Measurements from ENCODE around the gene MTAP. TPM values are rescaled to one million over a fixed set of nuclear protein-coding genes. Genes with fewer than 3 reads are reported as not detected.

Gene MTAP
- total and polyA plus RNA-seq, 4 donors = 8.6 to 17.7 (median 12.6) TPM

GRCh38 chr9:21801683-21802417, 586 bp upstream of the MTAP start:
- Histone ChIP-seq H3K9me3 (ENCODE audit: control insufficient read depth in 4 of 4, low read length in 3 of 4) (no peaks in the 10 kb centered on the region), H3K4me1 (ENCODE audit: control insufficient read depth in 4 of 4, insufficient read depth in 4 of 4, low read length in 3 of 4) (peaks cover 0 to 21% (median 7%) of the 10 kb centered on the region in 4 donors), H3K9ac (ENCODE audit: low read depth in 1 of 2, low read length in 2 of 2) (peak overlapping the region; percentile 4 to 23), H3K27me3 (ENCODE audit: control insufficient read depth in 4 of 4, insufficient read depth in 4 of 4, low read length in 3 of 4) (peaks cover 0 to 6% (median 0%) of the 10 kb centered on the region in 4 donors), H3K4me3 (ENCODE audit: low read depth in 1 of 3, low read length in 3 of 3) (peak overlapping the region; percentile 84 to 96 (median 95)), H3K36me3 (ENCODE audit: control insufficient read depth in 4 of 4, insufficient read depth in 3 of 4, low read depth in 1 of 4, low read length in 3 of 4) (no peaks in the 10 kb centered on the region), H3K27ac (ENCODE audit: low read depth in 1 of 2, low read length in 2 of 2) (peak overlapping the region; percentile 68 to 95)
- DNase-seq (ENCODE audit: low spot score) = peak; percentile 43
- WGBS = 10% methylated on average over 37 of the region's 37 CpGs
- TF ChIP-seq YY1 (IDR thresholded peaks at IDR 0.05) (peak; percentile 72), FOXA1 (IDR thresholded peaks at IDR 0.05) (no peak), ZBTB33 (IDR thresholded peaks at IDR 0.05) (peak; percentile 97), SP1 (IDR thresholded peaks at IDR 0.05) (peak; percentile 56), RAD21 (IDR thresholded peaks at IDR 0.05) (peak in 1 of 2 donors; percentile 11), ATF3 (IDR thresholded peaks at IDR 0.05) (no peak)

GRCh38 chr9:21803649-21804048, 1.2 kb downstream of the MTAP start:
- 41% methylated on average over 10 of the region's 10 CpGs for WGBS
- no peak for DNase-seq (ENCODE audit: low spot score)
- TF ChIP-seq TAF1 (conservative IDR thresholded peaks at IDR 0.05) = no peak
- TF ChIP-seq SP1 (IDR thresholded peaks at IDR 0.05) = no peak
- TF ChIP-seq FOXA1 (IDR thresholded peaks at IDR 0.05) = no peak
- TF ChIP-seq JUND (IDR thresholded peaks at IDR 0.05) = no peak
- no peak for TF ChIP-seq ZBTB33 (IDR thresholded peaks at IDR 0.05)
- TF ChIP-seq ATF3 (IDR thresholded peaks at IDR 0.05) = no peak
- Histone ChIP-seq H3K9me3 (ENCODE audit: control insufficient read depth in 4 of 4, low read length in 3 of 4) (no peaks in the 10 kb centered on the region), H3K4me3 (ENCODE audit: low read depth in 1 of 3, low read length in 3 of 3) (peak overlapping the region; percentile 84 to 96 (median 95)), H3K36me3 (ENCODE audit: control insufficient read depth in 4 of 4, insufficient read depth in 3 of 4, low read depth in 1 of 4, low read length in 3 of 4) (no peaks in the 10 kb centered on the region), H3K9ac (ENCODE audit: low read depth in 1 of 2, low read length in 2 of 2) (peak overlapping the region; percentile 72 to 82), H3K27ac (ENCODE audit: low read depth in 1 of 2, low read length in 2 of 2) (peak overlapping the region; percentile 68 to 95), H3K4me1 (ENCODE audit: control insufficient read depth in 4 of 4, insufficient read depth in 4 of 4, low read length in 3 of 4) (peaks cover 0 to 21% (median 7%) of the 10 kb centered on the region in 4 donors), H3K27me3 (ENCODE audit: control insufficient read depth in 4 of 4, insufficient read depth in 4 of 4, low read length in 3 of 4) (no peaks in the 10 kb centered on the region)

- Histone ChIP-seq H3K9ac (ENCODE audit: low read depth in 1 of 2, low read length in 2 of 2) (no peak overlapping the region), H3K4me3 (ENCODE audit: low read depth in 1 of 3, low read length in 3 of 3) (no peak overlapping the region), H3K9me3 (ENCODE audit: control insufficient read depth in 4 of 4, low read length in 3 of 4) (no peaks in the 10 kb centered on the region), H3K36me3 (ENCODE audit: control insufficient read depth in 4 of 4, insufficient read depth in 3 of 4, low read depth in 1 of 4, low read length in 3 of 4) (peaks cover 0 to 3% (median 0%) of the 10 kb centered on the region in 4 donors), H3K4me1 (ENCODE audit: control insufficient read depth in 4 of 4, insufficient read depth in 4 of 4, low read length in 3 of 4) (peaks cover 0 to 21% (median 7%) of the 10 kb centered on the region in 4 donors), H3K27ac (ENCODE audit: low read depth in 1 of 2, low read length in 2 of 2) (no peak overlapping the region), H3K27me3 (ENCODE audit: control insufficient read depth in 4 of 4, insufficient read depth in 4 of 4, low read length in 3 of 4) (no peaks in the 10 kb centered on the region)
- TF ChIP-seq SP1 (IDR thresholded peaks at IDR 0.05) = no peak
- TF ChIP-seq YY1 (IDR thresholded peaks at IDR 0.05) = no peak
- no peak for TF ChIP-seq GABPA (IDR thresholded peaks at IDR 0.05 in 1 of 2, conservative IDR thresholded peaks at IDR 0.05 in 1 of 2)
- TF ChIP-seq NR2F2 (IDR thresholded peaks at IDR 0.05) = no peak
- no peak for TF ChIP-seq TAF1 (conservative IDR thresholded peaks at IDR 0.05)
- no peak for TF ChIP-seq JUND (IDR thresholded peaks at IDR 0.05)
- TF ChIP-seq EGR1 (IDR thresholded peaks at IDR 0.05; ENCODE audit: low read depth in 2 of 2) = no peak
- no peak for TF ChIP-seq HNF4A (conservative IDR thresholded peaks at IDR 0.05)
- no peak for TF ChIP-seq CTCF (IDR thresholded peaks at IDR 0.05; ENCODE audit: low read depth, low read length, missing input control)
- TF ChIP-seq HNF4G (IDR thresholded peaks at IDR 0.05) = no peak
- TF ChIP-seq FOXA1 (IDR thresholded peaks at IDR 0.05) = no peak
- no peak for TF ChIP-seq ATF3 (IDR thresholded peaks at IDR 0.05)
- TF ChIP-seq ZBTB33 (IDR thresholded peaks at IDR 0.05) = no peak
- 94% methylated on average over 2 of the region's 2 CpGs for WGBS
- DNase-seq (ENCODE audit: low spot score) = no peak
Measured at GRCh38 chr9:21804331-21804730, 1.9 kb downstream of the MTAP start.
